GM19468 (cell line): ENCODE results near the gene FKBP1B.
A peak's percentile ranks its signal among the peaks of the same experiment; 100 is the strongest.

Experiments used
- ATAC-seq: cut with Tn5 transposase; IDR thresholded peaks from one replicate; pipeline ENCODE4 v1.9.1; 2021; ENCODE audit warnings: mild to moderate bottlenecking, moderate library complexity, moderate number of reproducible peaks; ENCODE audit not compliant: unreplicated experiment; ENCODE audit errors: extremely low read depth

Gene FKBP1B

DNA sequence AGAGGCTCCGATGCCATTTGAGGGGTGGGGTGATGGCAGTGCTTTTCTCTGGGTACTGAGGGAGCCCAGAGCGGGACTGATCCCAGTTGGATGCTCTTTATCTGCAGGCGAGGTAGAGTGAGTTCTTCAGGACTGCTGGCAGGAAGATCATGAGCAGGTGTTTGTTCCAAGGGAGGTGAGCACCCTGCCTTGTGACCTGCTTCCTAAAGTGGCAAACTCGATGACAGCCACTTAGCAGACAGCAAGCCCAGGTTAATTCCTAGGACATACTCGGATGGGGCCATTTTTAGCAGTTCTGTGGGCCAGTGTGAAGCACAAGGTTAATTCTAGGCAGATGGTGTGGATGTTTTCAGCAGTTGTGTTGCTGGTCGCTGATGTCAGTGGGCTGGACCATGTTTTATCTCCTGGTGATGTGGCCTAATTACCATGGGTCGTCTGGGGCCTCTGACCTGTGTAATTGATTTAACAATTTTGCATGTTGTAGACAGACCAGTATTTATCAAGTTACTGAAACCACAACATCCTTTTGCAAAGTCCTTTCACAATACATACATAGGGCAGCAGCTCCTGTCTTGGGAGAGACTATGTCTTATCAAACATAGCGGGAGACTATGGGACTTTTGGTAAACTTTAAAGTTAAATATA is 4.9 kb downstream of the FKBP1B start:
- no peak for ATAC-seq

DNA sequence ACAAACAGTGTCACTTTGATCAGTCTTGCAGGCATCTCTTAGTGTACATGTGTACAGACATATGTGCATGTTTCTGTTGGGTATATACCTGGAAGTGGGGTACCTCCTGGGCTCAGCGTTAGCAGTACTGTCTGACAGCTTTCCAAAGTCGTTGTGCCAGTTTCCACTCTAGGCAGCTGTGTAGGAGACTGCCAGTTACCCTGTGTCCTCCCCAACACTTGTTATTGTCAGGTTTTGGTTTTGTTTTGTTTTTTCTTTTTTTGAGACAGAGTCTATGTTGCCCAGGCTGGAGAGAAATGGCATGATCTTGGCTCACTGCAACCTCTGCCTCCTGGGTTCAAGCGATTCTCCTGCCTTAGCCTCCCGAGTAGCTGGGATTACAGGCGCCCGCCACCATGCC is 6.2 kb downstream of the FKBP1B start:
- no peak for ATAC-seq

DNA sequence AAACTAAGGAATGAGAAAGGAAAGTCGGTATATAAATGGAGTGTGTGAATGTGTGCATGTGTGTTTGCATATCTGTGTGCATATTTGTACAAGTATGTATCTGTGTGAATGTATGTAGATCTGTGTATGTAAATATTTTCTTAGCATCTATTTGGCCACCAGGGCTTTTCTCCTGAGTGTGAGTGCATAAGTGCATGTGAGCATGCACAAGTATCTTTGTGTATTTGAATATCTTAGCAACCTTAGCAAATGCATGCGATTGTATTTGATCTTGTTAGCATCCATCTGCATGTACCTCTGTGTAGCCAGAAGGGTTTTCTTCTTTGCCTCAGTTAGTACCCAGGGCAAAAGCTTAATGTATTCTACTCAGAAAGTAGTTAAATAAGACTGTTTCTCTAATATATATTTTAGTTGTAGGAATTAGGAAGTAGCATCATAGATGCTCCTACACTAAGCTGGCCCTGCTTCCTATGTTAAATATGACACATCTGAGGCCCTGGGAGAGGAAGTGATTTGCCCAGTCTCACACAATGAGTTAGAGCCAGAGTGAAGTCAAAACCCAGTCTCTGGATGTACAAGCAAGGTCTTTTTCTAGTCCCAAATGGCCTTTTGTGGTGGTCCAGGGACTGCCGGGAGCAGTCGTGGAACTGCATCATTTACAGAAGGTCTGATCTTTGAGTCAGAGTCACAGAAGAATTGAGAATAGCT is 9.2 kb downstream of the FKBP1B start:
- no peak for ATAC-seq

DNA sequence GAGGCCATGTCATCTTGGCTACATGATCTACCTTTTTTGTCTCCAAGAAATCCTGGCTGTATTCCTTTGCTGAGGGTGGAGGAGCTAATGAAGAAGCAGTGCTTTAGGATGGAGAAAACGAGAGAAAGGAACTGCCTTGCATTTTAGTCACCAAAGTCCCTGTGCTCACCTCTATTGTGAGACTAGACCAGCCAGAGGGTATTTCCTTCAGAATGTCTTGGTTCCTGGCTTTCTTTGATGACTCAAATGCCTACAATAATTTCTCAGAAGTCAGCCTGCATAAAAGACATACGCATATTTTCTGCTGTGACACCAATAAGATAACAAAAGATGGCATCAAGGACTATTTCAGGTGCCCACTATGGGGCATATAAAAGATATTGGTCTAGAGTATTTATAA is 15.8 kb downstream of the FKBP1B start:
- no peak for ATAC-seq

DNA sequence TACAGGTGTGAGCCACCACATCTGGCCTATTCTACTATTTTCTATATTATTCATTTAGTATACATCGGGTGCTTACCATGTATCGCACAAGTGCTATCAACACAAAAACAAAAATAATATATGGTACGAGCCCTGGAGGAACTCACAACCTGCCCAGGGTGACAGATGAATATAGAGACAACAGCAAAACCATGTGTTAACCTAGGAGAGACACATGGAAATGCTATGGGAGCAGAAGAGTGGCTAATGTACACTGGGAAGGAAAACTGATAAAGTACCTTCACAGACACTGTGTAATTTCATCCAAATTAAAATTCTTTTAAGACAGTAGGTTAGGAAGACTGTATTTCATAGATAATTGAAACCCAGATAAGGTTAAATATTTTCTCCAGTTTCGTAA is 22.7 kb downstream of the FKBP1B start:
- no peak for ATAC-seq

DNA sequence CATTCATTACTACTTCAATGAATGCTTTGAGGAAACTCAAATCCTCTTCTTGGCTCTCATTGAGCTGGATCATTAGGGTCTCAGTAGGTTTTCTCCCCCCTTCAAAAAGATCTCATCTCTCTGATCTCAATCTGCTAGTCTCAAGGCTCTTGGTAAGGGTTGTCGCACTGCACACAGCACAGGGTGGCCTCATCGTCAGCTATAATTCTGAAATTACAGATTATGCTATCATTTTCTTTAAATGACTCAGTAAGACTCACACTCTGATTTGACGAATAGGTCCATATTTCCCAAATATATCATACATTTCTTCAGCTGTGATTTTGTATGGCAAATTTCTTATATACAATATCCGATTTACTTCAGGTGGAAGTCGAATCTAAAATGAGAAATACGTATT is 24.3 kb downstream of the FKBP1B start:
- no peak for ATAC-seq

DNA sequence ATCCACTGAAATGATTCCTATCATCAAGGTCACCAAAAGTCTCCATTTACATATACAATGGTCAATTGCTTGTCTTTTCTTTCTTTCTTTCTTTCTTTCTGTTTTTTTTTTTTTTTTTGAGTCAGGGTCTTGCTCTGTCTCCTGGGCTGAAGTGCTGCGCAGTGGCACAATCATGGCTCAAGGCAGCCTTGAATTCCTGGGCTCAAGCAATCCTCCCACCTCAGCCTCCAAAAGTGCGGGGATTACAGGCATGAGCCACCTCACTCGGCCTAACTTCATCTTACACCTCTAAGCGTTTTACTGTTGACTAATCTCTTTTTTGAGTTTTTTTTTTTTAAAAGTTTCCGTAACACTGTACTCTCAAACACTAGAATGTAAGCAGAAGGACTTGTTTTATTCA is 25.7 kb downstream of the FKBP1B start:
- ATAC-seq: no peak

DNA sequence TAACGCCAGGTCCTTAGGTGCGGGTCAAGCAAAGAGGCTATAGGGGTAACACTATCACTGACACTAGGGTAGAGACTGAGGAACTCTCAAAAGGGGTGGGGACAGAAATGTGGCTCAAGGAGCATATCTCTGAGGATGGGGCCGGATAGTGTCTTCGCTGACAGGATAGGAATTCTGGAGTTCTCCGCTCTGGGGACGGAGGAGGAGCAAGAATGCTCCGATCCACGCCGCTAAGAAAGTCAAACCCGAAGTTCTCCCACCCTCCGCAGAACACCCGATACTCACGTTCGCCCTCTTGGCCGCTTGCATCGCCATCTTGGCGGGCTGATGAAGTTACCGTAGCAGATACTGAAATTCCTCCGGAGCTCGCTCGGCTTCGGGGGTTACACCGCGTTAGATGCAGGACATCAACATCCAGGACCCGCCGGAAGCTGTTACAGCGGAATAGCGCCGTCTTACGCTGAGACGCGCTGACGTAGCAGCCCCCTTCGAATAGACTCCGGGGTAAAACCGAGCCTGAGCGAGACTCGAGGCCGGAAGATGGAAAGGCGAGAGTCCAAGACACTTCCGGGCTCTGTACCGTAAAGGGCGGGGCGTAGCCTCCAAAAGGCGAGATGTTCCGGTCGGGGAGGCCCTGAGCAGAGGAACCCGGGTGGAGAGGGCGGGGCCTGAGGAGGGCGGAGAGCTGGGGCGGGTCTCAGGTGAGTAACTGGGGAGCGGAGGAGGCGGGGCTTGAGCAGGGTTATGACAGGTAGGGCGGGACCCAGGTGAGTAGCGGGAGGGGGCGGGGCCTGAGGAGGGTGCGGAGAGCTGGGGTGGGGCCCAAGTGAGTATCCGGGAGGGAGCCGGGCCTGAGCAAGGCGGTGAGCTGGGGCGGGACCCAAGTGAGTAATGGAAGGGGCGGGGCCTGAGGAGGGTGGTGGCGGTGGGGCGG is 26.6 kb downstream of the FKBP1B start, which contains the start of gene SF3B6:
Gene SF3B6, minus strand, starts transcription at position 412 of the 934 bp plus-strand sequence. Its CDS starts 97 bp downstream, at position 315.
- ATAC-seq: peak; percentile 95

DNA sequence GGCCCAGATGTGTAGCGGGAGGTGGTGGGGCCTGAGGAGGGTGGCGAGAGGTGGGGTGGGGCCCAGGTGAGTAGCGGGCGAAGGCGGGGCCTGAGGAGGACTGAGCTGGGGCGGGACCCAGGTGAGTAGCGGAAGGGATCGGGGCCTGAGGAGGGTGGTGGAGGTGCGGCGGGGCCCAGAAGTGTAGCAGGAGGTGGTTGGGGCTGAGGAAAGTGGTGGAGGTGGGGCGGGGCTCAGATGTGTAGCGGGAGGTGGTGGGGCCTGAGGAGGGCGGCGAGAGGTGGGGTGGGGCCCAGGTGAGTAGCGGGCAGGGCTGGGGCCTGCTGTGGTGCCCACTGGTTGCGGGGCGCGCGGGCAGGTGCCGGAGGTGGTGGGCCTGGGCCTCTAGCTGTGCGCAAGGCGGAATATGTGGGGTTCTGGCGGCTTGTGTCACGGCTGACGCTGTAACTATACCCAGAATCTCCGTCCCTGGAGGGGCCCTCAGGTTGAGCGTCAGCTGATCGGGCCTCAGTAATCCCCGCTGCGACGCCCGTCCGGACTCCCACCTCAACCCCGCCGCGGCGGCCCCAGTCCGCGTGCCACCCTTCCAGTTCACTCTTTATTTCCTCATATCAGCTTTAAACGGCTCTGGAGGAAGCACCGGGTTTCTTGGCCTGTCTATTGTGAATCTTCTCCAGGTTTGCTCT is 27.5 kb downstream of the FKBP1B start:
- ATAC-seq: peak; percentile 1

DNA sequence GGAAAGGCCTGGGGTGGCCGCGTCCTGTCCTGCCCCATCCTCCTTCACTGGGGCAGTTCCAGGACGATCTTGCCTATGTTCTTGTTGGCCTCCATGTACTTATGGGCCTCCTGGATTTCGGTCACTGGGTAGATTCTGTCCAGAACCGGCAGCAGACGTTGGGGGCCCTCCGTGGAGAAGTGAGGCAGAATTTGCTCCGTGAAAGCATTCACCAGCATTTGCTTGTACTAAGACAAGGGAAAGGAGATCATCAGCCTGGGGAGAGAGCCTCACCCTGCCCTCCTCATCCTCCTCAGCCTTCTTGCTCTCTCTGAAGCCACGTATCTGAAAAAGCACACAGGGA is 28.0 kb downstream of the FKBP1B start:
- no peak for ATAC-seq

DNA sequence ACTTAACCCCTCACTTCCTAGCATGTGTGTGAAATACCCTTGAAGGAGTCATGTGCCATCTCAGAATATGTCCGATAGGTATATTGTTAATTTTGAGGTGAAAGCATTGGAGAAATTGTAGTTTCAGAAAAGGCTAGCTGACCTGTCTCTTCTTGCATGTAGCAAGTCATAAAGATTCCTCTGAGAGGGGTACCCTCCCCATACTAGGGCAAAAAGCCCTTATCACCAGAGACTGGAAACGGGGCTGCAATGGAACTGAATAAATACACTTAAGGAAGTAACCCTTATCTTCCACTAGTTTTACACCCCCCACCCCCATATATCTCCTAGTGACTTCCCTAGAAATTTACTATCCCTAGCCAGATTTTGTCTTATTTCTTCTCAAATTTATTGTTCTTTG is 28.3 kb downstream of the FKBP1B start:
- no peak for ATAC-seq

DNA sequence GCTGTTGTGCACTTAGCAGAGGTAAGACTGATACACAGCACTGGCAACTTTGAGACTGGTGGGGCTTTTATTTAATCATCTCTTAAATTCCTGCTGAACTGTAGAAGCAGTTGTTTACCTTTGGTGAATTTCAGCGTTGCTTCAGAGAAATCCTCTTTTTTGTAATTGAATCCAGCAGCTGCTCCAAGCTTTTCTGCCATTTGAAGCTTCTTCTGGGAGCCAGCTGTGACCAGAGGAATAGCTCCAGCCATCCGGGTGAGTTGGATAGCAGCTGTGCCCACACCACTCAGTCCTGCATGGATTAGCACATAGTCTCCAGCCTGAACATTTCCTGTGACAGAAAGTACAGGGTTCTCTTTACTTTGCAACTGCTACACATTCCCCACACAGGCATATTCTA is 31.2 kb downstream of the FKBP1B start:
- no peak for ATAC-seq

DNA sequence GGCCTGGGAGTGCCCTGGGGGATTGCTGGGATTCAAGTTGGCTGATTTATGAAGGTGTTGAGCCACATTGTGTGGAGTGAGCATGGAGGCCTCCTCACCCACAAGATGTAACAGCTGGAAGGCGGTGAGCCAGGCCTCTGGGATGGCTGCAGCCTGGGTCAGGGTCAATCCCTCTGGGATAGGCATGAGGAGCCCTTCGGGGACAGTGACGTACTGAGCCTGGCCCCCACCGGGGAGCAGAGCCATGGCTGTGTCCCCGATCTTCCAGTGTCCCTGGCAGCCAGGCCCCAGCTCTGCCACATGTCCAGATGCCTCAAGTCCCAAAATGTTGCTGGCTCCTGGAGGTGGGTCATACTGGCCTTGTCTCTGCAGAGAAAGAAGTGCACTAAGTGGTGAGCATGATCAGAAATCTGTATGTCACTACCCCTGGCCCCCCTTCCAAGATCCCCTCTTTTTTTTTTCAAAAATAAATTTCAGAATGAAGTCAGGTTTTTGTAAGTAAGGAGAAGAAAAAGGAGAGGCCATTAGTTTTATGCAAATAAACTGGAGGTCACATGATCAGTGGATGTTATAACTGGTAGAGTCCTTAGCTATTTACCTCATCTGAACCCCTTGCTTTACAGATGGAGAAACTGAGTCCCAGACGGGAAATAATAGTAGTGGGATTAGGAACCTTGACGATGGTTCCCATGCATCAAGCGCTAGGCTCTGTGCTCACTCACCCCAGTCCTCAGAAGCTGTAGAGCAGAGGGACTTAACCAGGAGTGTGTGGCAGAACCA is 33.4 kb downstream of the FKBP1B start:
- no peak for ATAC-seq

DNA sequence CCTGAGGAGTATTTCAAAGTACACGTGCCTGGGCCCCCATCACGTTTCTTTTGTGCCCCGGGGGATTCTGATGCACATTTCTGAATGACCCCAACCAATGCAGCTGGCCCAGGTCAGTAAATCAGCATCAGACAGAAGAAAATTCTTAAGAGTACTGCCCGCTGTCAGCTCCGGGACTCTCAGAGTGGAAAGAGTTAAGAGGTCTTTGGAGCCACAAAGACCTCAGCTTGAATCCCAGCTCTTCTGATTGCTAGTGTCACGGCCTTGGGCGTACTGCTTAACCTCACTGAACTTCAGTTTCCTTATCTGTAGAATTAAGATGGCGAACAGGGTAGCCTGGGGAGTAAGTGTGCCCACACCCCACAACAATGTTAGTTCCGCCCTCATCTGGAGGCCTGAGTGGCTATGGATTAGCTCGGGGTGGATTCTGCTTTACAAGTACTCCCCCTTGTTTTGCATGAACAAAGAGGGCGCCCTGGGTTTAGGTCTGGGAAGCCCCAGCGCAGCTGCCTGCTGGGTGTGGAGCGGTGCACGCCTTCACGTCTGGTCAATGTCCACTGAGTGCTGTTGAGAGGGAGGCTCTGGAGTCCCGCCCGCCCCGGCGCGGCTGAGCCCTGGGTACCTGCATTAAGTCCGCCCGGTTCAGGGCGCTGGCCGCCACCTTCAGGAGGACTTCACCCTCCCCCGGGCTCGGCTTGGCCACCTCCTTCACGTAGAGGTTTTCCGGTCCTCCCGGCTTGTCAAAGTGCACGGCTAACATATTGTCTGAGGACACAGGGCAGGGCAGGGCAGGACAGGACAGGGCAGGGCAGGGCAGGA is 34.2 kb downstream of the FKBP1B start:
- ATAC-seq: peak; percentile 28

DNA sequence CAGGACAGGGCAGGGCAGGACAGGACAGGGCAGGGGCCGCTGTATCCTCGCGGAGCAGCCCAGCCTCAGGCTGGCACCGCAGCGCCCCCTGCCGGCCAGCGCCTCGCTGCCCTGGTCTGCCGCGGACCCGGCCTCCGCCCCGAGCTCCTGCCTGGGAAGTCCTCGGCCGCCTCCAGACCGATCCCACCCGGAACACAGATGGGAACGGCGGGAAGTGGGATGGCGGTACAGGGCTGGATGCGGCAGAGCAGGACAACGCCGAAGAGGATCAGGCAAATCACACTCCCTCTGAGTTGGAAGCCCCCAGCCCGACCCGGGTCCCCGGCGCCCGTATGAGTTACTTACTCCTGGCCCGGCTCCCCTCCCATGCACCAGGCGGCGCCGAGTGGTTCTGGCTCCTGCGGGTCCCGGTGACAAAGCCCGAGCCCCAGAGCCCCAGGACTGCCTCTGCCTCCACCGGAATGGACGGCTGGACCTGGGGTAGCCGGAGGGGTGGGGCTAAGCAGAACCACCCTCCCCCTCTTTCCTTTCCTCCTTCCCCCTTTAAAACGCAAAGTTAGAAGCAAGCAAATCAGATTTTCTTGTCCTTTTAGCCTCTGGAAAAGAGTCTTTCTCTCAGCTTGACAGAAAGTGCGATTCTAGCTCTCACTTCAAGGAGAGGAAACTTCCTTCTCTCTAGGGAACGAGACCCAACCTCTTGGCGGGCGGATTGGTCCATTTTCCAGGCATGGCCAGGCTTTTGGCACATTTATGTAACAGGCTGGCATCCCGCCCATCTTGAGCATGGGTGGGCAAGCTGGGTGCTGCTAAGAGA is 35.1 kb downstream of the FKBP1B start, which contains the start of gene TP53I3:
Gene TP53I3, minus strand, starts transcription at position 449 of the 814 bp plus-strand sequence. CDS start 508 bp downstream, outside the sequence.
- ATAC-seq: peak; percentile 46

DNA sequence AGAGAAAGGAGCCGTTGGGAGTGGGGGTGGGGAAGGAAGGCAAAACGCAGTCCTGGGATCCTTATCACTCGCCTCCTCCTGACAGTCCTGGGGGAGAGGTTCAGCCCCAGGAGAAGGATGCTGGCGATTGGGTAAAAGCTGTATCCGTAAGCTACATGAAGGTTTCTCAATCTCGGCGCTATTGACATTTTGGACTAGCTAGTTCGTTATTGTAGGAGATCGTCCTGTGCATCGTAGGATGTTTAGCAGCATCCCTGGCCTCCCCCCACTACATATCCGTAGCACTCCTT is 35.6 kb downstream of the FKBP1B start:
- no peak for ATAC-seq

DNA sequence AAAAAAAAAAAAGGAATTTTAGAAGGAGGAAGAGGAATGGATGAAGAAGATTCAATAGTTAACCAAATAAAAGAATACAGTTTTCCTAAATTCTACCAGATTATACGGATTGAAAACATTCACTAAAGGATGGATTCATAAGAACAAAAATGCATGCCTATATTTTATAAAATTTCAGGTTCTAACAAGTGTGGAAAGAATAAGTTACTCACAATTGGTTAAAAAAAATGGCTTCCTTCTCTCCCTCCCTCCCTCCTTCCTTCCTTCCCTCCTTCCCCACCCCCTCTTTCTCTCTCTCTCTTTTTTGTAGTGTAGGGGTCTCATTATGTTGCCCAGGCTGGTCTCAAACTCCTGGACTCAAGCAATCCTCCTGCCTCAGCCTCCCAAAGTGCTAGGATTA is 36.7 kb downstream of the FKBP1B start:
- no peak for ATAC-seq

DNA sequence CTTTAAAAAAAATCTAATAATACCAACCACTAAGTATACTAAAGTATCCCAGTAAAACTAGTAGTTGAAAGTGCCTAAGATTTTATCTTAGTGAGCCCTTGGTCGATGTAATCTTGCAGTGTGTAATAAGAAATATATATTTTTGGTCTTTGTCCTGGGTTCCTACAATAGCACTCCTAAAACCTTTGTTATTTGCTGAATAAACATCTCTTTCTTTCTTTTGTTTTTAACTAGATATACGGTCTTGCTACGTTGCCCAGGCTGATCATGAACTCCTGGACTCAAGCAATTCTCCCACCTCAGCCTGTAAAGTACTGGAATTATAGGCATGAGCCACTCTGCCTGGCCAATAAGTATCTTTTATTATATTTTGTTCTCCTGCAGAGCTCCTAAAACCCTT is 37.5 kb downstream of the FKBP1B start:
- no peak for ATAC-seq
